GM21786 (cell line): Measurements from ENCODE around the gene ABHD8.
A peak's percentile ranks its signal among the peaks of the same experiment; 100 is the strongest.
"Not testable (repeated sequence)": the region's sequence is repeated elsewhere in the genome, so short reads cannot be mapped to it uniquely, and the experiment has no call there.

Source experiments
- ATAC-seq: cut with Tn5 transposase; IDR thresholded peaks from one replicate; pipeline ENCODE4 v1.9.1; 2021; ENCODE audit not compliant: unreplicated experiment

ABHD8 gene

GRCh38 chr19:17302391-17303166, 646 bp downstream of the ABHD8 start:
- no peak for ATAC-seq

GRCh38 chr19:17300992-17301619, 2.1 kb downstream of the ABHD8 start:
- ATAC-seq = no peak

- ATAC-seq = no peak
Observed at GRCh38 chr19:17296976-17297375, 6.2 kb downstream of the ABHD8 start.

- no peak for ATAC-seq
Observed at GRCh38 chr19:17296273-17296672, 7.0 kb downstream of the ABHD8 start.

GRCh38 chr19:17295551-17295950, 7.7 kb downstream of the ABHD8 start:
- not testable (repeated sequence) for ATAC-seq

GRCh38 chr19:17294051-17294891, 9.0 kb downstream of the ABHD8 start:
- ATAC-seq = no peak

GRCh38 chr19:17293605-17294004, 9.6 kb downstream of the ABHD8 start:
- ATAC-seq = no peak

GRCh38 chr19:17292301-17293074, 10.7 kb downstream of the ABHD8 start:
- ATAC-seq = peak; percentile 70

GRCh38 chr19:17289489-17289888, 13.7 kb downstream of the ABHD8 start:
- no peak for ATAC-seq

- ATAC-seq = no peak
Observed at GRCh38 chr19:17286752-17287151, 16.5 kb downstream of the ABHD8 start.

GRCh38 chr19:17286263-17286662, 17.0 kb downstream of the ABHD8 start:
- no peak for ATAC-seq

- ATAC-seq = no peak
Observed at GRCh38 chr19:17285415-17286135, 17.6 kb downstream of the ABHD8 start.

- no peak for ATAC-seq
Observed at GRCh38 chr19:17283504-17283996, 19.7 kb downstream of the ABHD8 start.

GRCh38 chr19:17282488-17283125, 20.6 kb downstream of the ABHD8 start:
- ATAC-seq = no peak

- no peak for ATAC-seq
Observed at GRCh38 chr19:17281391-17282304, 21.6 kb downstream of the ABHD8 start, which contains the start of gene ANKLE1. ANKLE1 (plus strand) TSS chr19:17281901; CDS start chr19:17281921, 20 bp downstream.

- no peak for ATAC-seq
Observed at GRCh38 chr19:17279436-17279835, 23.8 kb downstream of the ABHD8 start.

GRCh38 chr19:17275441-17276175, 27.6 kb downstream of the ABHD8 start:
- no peak for ATAC-seq

- ATAC-seq = not testable (repeated sequence)
Observed at GRCh38 chr19:17274892-17275291, 28.3 kb downstream of the ABHD8 start.
